Limb (tissue), 2 donors: Measurements from ENCODE around the gene SERPINI1.

Experiments
- DNase-seq, 2 donors: peaks; one replicate each; pipeline ENCODE4 v3.0.0-alpha.2; 2016; ENCODE audit errors: extremely low spot score in 2 of 2

SERPINI1 gene

GRCh38 chr3:167734498-167735232, 856 bp upstream of the SERPINI1 start, which contains the start of gene PDCD10:
Gene PDCD10 (minus strand): TSS chr3:167734892. CDS start chr3:167720157, 14,735 bp downstream.
- peak; percentile 97 to 98 for DNase-seq

GRCh38 chr3:167736264-167736787, 805 bp downstream of the SERPINI1 start:
- DNase-seq: no peak

- DNase-seq: no peak
Measured at GRCh38 chr3:167736997-167737396, 1.5 kb downstream of the SERPINI1 start.

- DNase-seq: no peak
Measured at GRCh38 chr3:167738037-167738436, 2.5 kb downstream of the SERPINI1 start.

GRCh38 chr3:167739190-167739810, 3.8 kb downstream of the SERPINI1 start:
- no peak for DNase-seq

GRCh38 chr3:167740961-167741587, 5.6 kb downstream of the SERPINI1 start:
- DNase-seq: peak in 1 of 2 donors; percentile 34

- no peak for DNase-seq
Measured at GRCh38 chr3:167742338-167742737, 6.8 kb downstream of the SERPINI1 start.

GRCh38 chr3:167743799-167744198, 8.3 kb downstream of the SERPINI1 start:
- DNase-seq: no peak

GRCh38 chr3:167749209-167749608, 13.7 kb downstream of the SERPINI1 start:
- no peak for DNase-seq

- no peak for DNase-seq
Measured at GRCh38 chr3:167749728-167750127, 14.2 kb downstream of the SERPINI1 start.

GRCh38 chr3:167750272-167750971, 14.9 kb downstream of the SERPINI1 start:
- DNase-seq: no peak

- DNase-seq: no peak
Measured at GRCh38 chr3:167754049-167754448, 18.5 kb downstream of the SERPINI1 start.

GRCh38 chr3:167761302-167761701, 25.8 kb downstream of the SERPINI1 start:
- no peak for DNase-seq

GRCh38 chr3:167762296-167762695, 26.8 kb downstream of the SERPINI1 start:
- DNase-seq: no peak

- DNase-seq: no peak
Measured at GRCh38 chr3:167772992-167773391, 37.5 kb downstream of the SERPINI1 start.

- no peak for DNase-seq
Measured at GRCh38 chr3:167773584-167773983, 38.1 kb downstream of the SERPINI1 start.

- DNase-seq: peak in 1 of 2 donors; percentile 38
Measured at GRCh38 chr3:167776066-167776685, 40.7 kb downstream of the SERPINI1 start.

- no peak for DNase-seq
Measured at GRCh38 chr3:167777356-167777755, 41.8 kb downstream of the SERPINI1 start.

GRCh38 chr3:167780214-167780883, 44.8 kb downstream of the SERPINI1 start:
- no peak for DNase-seq

GRCh38 chr3:167783781-167784180, 48.3 kb downstream of the SERPINI1 start:
- peak in 1 of 2 donors; percentile 26 for DNase-seq

GRCh38 chr3:167785790-167786189, 50.3 kb downstream of the SERPINI1 start:
- no peak for DNase-seq
